Measurements from ENCODE around the gene HSPH1.
"Not testable (repeated sequence)": the region's sequence is repeated elsewhere in the genome, so short reads cannot be mapped to it uniquely, and the experiment has no call there.

The HSPH1 gene

DNA sequence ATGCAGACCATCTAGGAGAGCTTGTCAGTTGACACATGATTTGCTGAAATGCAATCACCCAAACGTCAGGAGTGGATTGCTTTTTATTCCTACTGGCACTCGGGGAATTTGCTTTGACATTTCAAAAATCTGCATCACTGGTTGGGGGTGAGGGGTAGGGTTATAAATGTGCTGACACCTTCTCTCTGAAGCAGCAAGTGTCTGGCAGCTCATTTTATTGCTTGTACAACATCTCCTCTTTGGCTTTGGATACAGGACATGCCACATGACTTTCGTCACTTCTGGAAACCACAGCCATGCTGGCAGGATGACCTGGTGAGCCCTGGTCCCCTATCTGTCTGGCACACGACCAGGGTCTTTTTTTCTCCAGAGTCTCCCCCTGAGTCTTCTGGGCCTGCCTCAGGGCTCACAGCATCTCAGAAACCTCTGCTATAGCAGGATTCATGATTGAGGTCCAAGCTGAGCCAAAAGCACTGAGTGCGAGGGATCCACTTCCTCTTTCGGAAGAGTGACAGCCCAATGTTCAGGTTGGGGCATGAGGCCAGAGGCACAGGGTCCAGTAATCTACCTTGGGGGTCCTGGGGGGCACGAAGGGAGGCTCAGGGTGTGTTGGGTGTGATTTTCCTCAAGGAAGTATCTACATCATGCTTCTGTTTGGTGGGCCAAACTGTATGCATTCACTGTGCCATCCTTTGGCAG lies 60.1 kb downstream of the HSPH1 start:
- Histone ChIP-seq H3K9ac (ENCODE audit: low read length) (no peak overlapping the region), H3K27me3 (ENCODE audit: control insufficient read depth, insufficient read depth, low read length) (no peaks in the 10 kb centered on the region), H3K4me1 (ENCODE audit: control insufficient read depth, insufficient read depth, low read length) (no peaks in the 10 kb centered on the region), H3K36me3 (ENCODE audit: control insufficient read depth, insufficient read depth, low read length) (no peaks in the 10 kb centered on the region), H3K27ac (ENCODE audit: low read depth, low read length) (no peak overlapping the region), H3K4me3 (ENCODE audit: low read length) (no peak overlapping the region)

GRCh38 chr13:31100721-31101120 lies 61.0 kb downstream of the HSPH1 start:
- H3K4me3 ChIP-seq (ENCODE audit: low read length): no peak overlapping the region
- H3K4me1 ChIP-seq (ENCODE audit: control insufficient read depth, insufficient read depth, low read length): no peaks in the 10 kb centered on the region
- H3K9ac ChIP-seq (ENCODE audit: low read length): no peak overlapping the region
- no peaks in the 10 kb centered on the region for H3K27me3 ChIP-seq (ENCODE audit: control insufficient read depth, insufficient read depth, low read length)
- H3K27ac ChIP-seq (ENCODE audit: low read depth, low read length): no peak overlapping the region
- no peaks in the 10 kb centered on the region for H3K36me3 ChIP-seq (ENCODE audit: control insufficient read depth, insufficient read depth, low read length)

DNA sequence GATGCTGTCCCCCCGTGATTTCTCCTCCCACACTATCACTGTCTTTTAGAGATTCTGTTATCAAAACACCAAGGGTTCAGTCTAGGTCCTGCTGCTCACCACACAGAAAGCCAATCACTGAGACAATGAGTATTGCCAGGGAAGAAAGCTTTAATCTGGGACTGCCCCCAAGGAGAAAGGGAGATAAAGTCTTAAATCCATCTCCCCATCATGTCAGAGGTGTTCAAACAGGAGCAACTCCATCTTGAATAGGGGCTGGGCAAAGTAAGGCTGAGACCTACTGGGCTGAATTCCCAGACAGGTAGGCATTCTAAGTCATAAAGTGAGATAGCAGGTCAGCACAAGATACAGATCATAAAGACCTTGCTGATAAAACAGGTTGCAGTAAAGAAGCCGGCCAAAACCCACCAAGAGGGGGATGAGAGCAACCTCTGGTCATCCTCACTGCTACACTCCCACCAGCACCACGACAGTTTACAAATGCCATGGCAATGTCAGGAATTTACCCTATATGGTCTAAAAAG lies 63.7 kb downstream of the HSPH1 start:
- H3K36me3 ChIP-seq (ENCODE audit: control insufficient read depth, insufficient read depth, low read length); H3K4me1 ChIP-seq (ENCODE audit: control insufficient read depth, insufficient read depth, low read length); H3K9ac ChIP-seq (ENCODE audit: low read length); H3K4me3 ChIP-seq (ENCODE audit: low read length); H3K27me3 ChIP-seq (ENCODE audit: control insufficient read depth, insufficient read depth, low read length); H3K27ac ChIP-seq (ENCODE audit: low read depth, low read length): not testable (repeated sequence)

GRCh38 chr13:31096654-31097302 lies 64.9 kb downstream of the HSPH1 start:
- H3K27me3 ChIP-seq (ENCODE audit: control insufficient read depth, insufficient read depth, low read length): no peaks in the 10 kb centered on the region
- no peak overlapping the region for H3K4me3 ChIP-seq (ENCODE audit: low read length)
- no peak overlapping the region for H3K9ac ChIP-seq (ENCODE audit: low read length)
- no peaks in the 10 kb centered on the region for H3K36me3 ChIP-seq (ENCODE audit: control insufficient read depth, insufficient read depth, low read length)
- H3K27ac ChIP-seq (ENCODE audit: low read depth, low read length): no peak overlapping the region
- no peaks in the 10 kb centered on the region for H3K4me1 ChIP-seq (ENCODE audit: control insufficient read depth, insufficient read depth, low read length)

DNA sequence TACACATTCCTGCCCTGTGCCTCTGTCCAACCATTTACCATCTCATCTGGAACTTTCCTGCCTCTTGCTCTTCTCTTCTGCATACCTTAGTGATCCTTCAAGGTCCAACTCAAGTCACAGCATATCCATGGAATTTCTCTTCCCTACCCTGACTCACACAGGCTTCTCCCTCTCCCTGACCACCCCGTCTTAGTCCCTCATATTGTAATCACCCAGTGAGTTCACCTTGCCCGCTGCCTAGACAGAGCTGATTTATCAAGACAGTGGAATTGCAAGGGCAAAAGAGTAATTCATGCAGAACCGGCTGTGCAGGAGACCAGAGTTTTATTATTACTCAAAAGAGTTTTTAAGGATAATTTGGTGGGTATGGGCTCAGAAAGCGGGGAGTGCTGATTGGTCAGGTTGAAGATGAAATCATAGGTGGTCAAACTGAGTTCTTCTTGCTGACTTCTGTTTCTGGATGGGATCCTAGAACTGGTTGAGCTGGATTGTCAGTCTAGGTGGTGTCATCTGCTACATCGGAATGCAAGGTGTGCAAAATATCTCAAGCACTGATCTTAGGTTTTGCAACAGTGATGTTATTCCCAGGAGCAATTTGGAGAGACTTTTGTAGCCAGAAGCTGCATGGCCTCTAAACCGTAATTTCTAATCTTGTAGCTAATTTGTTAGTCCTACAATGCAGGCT lies 67.2 kb downstream of the HSPH1 start:
- no peaks in the 10 kb centered on the region for H3K4me1 ChIP-seq (ENCODE audit: control insufficient read depth, insufficient read depth, low read length)
- no peak overlapping the region for H3K27ac ChIP-seq (ENCODE audit: low read depth, low read length)
- no peaks in the 10 kb centered on the region for H3K27me3 ChIP-seq (ENCODE audit: control insufficient read depth, insufficient read depth, low read length)
- H3K36me3 ChIP-seq (ENCODE audit: control insufficient read depth, insufficient read depth, low read length): no peaks in the 10 kb centered on the region
- H3K9ac ChIP-seq (ENCODE audit: low read length): no peak overlapping the region
- no peak overlapping the region for H3K4me3 ChIP-seq (ENCODE audit: low read length)

GRCh38 chr13:31093145-31093885 lies 68.4 kb downstream of the HSPH1 start:
- H3K27me3 ChIP-seq (ENCODE audit: control insufficient read depth, insufficient read depth, low read length): no peaks in the 10 kb centered on the region
- H3K9ac ChIP-seq (ENCODE audit: low read length): no peak overlapping the region
- no peaks in the 10 kb centered on the region for H3K36me3 ChIP-seq (ENCODE audit: control insufficient read depth, insufficient read depth, low read length)
- H3K4me1 ChIP-seq (ENCODE audit: control insufficient read depth, insufficient read depth, low read length): no peaks in the 10 kb centered on the region
- no peak overlapping the region for H3K27ac ChIP-seq (ENCODE audit: low read depth, low read length)
- no peak overlapping the region for H3K4me3 ChIP-seq (ENCODE audit: low read length)

GRCh38 chr13:31092646-31093045 lies 69.1 kb downstream of the HSPH1 start:
- H3K27ac ChIP-seq (ENCODE audit: low read depth, low read length): no peak overlapping the region
- H3K36me3 ChIP-seq (ENCODE audit: control insufficient read depth, insufficient read depth, low read length): no peaks in the 10 kb centered on the region
- no peaks in the 10 kb centered on the region for H3K27me3 ChIP-seq (ENCODE audit: control insufficient read depth, insufficient read depth, low read length)
- no peaks in the 10 kb centered on the region for H3K4me1 ChIP-seq (ENCODE audit: control insufficient read depth, insufficient read depth, low read length)
- no peak overlapping the region for H3K4me3 ChIP-seq (ENCODE audit: low read length)
- no peak overlapping the region for H3K9ac ChIP-seq (ENCODE audit: low read length)

DNA sequence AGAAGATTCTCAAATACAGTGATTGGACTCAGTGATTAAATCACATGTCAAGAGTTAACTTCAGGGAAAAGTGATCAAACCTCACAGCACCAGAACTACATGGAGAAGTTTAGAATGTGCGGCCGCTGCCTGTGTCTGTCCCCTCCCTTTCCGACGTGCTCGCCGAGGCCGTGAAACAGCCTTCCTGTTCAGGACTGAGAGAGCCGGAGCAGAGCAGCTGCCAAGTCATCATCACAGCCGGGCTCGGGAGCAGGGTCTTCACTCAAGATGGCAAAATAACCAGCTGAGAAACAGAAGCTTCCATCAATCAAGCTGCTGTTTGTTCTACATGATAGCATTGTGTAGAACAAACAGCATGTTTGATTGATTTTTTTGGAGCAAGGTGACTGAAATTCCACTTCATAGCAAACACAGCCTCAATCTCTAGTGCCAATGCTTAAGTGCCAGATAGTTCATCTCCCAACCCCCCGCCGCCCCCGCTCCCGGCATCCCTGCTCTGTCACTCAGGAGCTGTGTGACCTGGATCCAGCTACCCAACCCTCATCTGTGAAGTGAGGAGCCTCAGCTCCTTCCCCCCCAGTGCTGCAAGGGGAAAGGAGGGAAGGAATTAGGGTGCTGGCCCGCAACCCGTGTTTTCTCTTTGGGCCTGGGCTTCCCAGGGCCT lies 70.6 kb downstream of the HSPH1 start:
- Histone ChIP-seq H3K27ac (ENCODE audit: low read depth, low read length) (no peak overlapping the region), H3K4me3 (ENCODE audit: low read length) (no peak overlapping the region), H3K36me3 (ENCODE audit: control insufficient read depth, insufficient read depth, low read length) (no peaks in the 10 kb centered on the region), H3K4me1 (ENCODE audit: control insufficient read depth, insufficient read depth, low read length) (no peaks in the 10 kb centered on the region), H3K27me3 (ENCODE audit: control insufficient read depth, insufficient read depth, low read length) (no peaks in the 10 kb centered on the region), H3K9ac (ENCODE audit: low read length) (no peak overlapping the region)

- no peaks in the 10 kb centered on the region for H3K4me1 ChIP-seq (ENCODE audit: control insufficient read depth, insufficient read depth, low read length)
- H3K36me3 ChIP-seq (ENCODE audit: control insufficient read depth, insufficient read depth, low read length): no peaks in the 10 kb centered on the region
- no peak overlapping the region for H3K9ac ChIP-seq (ENCODE audit: low read length)
- no peak overlapping the region for H3K4me3 ChIP-seq (ENCODE audit: low read length)
- H3K27ac ChIP-seq (ENCODE audit: low read depth, low read length): no peak overlapping the region
- H3K27me3 ChIP-seq (ENCODE audit: control insufficient read depth, insufficient read depth, low read length): no peaks in the 10 kb centered on the region
These were observed 71.6 kb downstream of the HSPH1 start for GRCh38 chr13:31090096-31090495.

DNA sequence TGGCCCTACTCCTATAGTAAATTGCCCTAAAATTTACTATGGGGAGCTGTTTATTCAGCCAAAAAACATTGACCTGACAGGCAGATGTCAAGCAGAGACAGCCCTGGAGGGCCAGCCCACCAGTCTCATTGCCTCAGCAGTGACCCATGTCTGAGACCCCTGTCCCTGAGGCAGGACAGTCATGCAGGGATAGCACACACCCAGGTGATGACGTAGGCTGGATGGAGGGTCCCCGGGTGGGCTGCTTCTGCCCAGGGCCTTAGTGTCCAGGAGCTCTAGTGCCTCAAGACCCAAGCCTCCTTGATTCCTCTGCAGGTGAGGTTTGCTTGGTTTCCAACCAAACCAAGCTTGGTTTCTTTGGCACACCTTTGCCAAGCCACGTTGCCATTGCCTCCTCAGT lies 72.1 kb downstream of the HSPH1 start:
- Histone ChIP-seq H3K4me3 (ENCODE audit: low read length) (no peak overlapping the region), H3K4me1 (ENCODE audit: control insufficient read depth, insufficient read depth, low read length) (no peaks in the 10 kb centered on the region), H3K36me3 (ENCODE audit: control insufficient read depth, insufficient read depth, low read length) (no peaks in the 10 kb centered on the region), H3K9ac (ENCODE audit: low read length) (no peak overlapping the region), H3K27me3 (ENCODE audit: control insufficient read depth, insufficient read depth, low read length) (no peaks in the 10 kb centered on the region), H3K27ac (ENCODE audit: low read depth, low read length) (no peak overlapping the region)

GRCh38 chr13:31088826-31089420 lies 72.8 kb downstream of the HSPH1 start:
- Histone ChIP-seq H3K36me3 (ENCODE audit: control insufficient read depth, insufficient read depth, low read length) (no peaks in the 10 kb centered on the region), H3K27me3 (ENCODE audit: control insufficient read depth, insufficient read depth, low read length) (no peaks in the 10 kb centered on the region), H3K27ac (ENCODE audit: low read depth, low read length) (no peak overlapping the region), H3K4me3 (ENCODE audit: low read length) (no peak overlapping the region), H3K9ac (ENCODE audit: low read length) (no peak overlapping the region), H3K4me1 (ENCODE audit: control insufficient read depth, insufficient read depth, low read length) (no peaks in the 10 kb centered on the region)
